ENCODE measurements around the gene MFNG. TPM values are rescaled to one million over a fixed set of nuclear protein-coding genes. Genes with fewer than 3 reads are reported as not detected.
A peak's percentile ranks its signal among the peaks of the same experiment; 100 is the strongest.

The MFNG gene
- total and polyA plus RNA-seq, 2 experiments from 2014 or later: 2.6 to 6.4 TPM

- H3K9me3 ChIP-seq (ENCODE audit: low read depth): no peaks in the 10 kb centered on the region
- H3K27ac ChIP-seq: no peak overlapping the region
- TF ChIP-seq CTCF (IDR thresholded peaks at IDR 0.05; ENCODE audit: low read depth, low read length): no peak
- H3K4me1 ChIP-seq (ENCODE audit: low read depth): no peaks in the 10 kb centered on the region
- H3K4me3 ChIP-seq: no peak overlapping the region
- peaks cover 20% of the 10 kb centered on the region for H3K27me3 ChIP-seq
- no peaks in the 10 kb centered on the region for H3K36me3 ChIP-seq
- no peak for DNase-seq (ENCODE audit: low read depth in 1 of 2, low spot score in 1 of 2)
Observed at GRCh38 chr22:37433786-37434185, 52.4 kb downstream of the MFNG start.

DNA sequence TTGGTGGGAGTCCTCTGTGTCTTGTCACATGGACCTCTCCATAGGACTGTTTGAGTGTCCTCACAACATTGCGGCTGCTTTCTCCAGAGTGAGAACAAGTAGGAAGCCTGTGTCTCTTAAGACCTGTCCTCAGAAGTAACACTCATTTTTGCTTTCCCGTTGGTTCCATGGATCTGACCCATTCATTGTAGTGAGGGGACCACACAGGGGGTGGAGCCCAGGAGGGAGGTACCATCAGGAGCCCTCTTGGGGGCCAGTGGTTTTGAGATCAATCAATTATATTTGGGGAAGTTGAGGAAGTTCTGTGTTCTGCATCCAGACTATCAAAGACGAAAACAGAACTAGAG is 53.5 kb downstream of the MFNG start:
- no peaks in the 10 kb centered on the region for H3K4me1 ChIP-seq (ENCODE audit: low read depth)
- no peak overlapping the region for H3K4me3 ChIP-seq
- peaks cover 31% of the 10 kb centered on the region for H3K27me3 ChIP-seq
- TF ChIP-seq CTCF (IDR thresholded peaks at IDR 0.05; ENCODE audit: low read depth, low read length): no peak
- no peak for DNase-seq (ENCODE audit: low read depth in 1 of 2, low spot score in 1 of 2)
- no peaks in the 10 kb centered on the region for H3K36me3 ChIP-seq
- H3K27ac ChIP-seq: no peak overlapping the region
- no peaks in the 10 kb centered on the region for H3K9me3 ChIP-seq (ENCODE audit: low read depth)

- no peak overlapping the region for H3K4me3 ChIP-seq
- H3K36me3 ChIP-seq: no peaks in the 10 kb centered on the region
- no peak overlapping the region for H3K27ac ChIP-seq
- peaks cover 38% of the 10 kb centered on the region for H3K27me3 ChIP-seq
- TF ChIP-seq CTCF (IDR thresholded peaks at IDR 0.05; ENCODE audit: low read depth, low read length): no peak
- peak in 1 of 2 donors; percentile 98 for DNase-seq (ENCODE audit: low read depth in 1 of 2, low spot score in 1 of 2)
- no peaks in the 10 kb centered on the region for H3K4me1 ChIP-seq (ENCODE audit: low read depth)
- no peaks in the 10 kb centered on the region for H3K9me3 ChIP-seq (ENCODE audit: low read depth)
Observed at GRCh38 chr22:37431801-37432707, 54.1 kb downstream of the MFNG start.

- Histone ChIP-seq H3K4me1 (ENCODE audit: low read depth) (no peaks in the 10 kb centered on the region), H3K4me3 (no peak overlapping the region), H3K27ac (no peak overlapping the region), H3K9me3 (ENCODE audit: low read depth) (no peaks in the 10 kb centered on the region), H3K36me3 (no peaks in the 10 kb centered on the region), H3K27me3 (peaks cover 45% of the 10 kb centered on the region)
- no peak for DNase-seq (ENCODE audit: low read depth in 1 of 2, low spot score in 1 of 2)
- no peak for TF ChIP-seq CTCF (IDR thresholded peaks at IDR 0.05; ENCODE audit: low read depth, low read length)
Observed at GRCh38 chr22:37431366-37431765, 54.8 kb downstream of the MFNG start.

DNA sequence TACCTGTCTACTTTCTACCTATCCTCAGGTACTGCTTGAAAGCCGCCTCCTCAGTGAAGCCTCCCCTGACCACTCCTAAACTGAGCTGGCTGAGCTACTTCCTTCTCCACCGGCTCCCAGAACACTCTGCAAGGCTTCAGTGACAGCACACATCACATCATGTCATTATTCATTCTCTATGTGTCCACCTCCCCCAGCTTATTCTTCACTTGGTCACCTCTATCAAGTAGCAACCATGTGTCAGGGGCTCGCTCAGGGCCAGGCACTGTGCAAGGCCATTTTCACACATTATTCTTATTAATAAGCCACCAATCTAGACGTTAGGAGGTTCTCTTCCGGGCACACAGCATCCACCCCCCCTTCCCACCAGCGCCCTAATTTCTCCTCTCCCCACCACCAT is 55.2 kb downstream of the MFNG start:
- Histone ChIP-seq H3K4me3 (no peak overlapping the region), H3K27me3 (peaks cover 49% of the 10 kb centered on the region), H3K27ac (no peak overlapping the region), H3K4me1 (ENCODE audit: low read depth) (no peaks in the 10 kb centered on the region), H3K9me3 (ENCODE audit: low read depth) (no peaks in the 10 kb centered on the region), H3K36me3 (no peaks in the 10 kb centered on the region)
- TF ChIP-seq CTCF (IDR thresholded peaks at IDR 0.05; ENCODE audit: low read depth, low read length): no peak
- DNase-seq (ENCODE audit: low read depth in 1 of 2, low spot score in 1 of 2): no peak

Measured in cardiac muscle cell (in vitro differentiated cells and primary cell).